RKO (cell line): ENCODE measurements around the gene BRAP.
"Not testable (repeated sequence)": the region's sequence is repeated elsewhere in the genome, so short reads cannot be mapped to it uniquely, and the experiment has no call there.

Experiments
- DNase-seq: peaks from one replicate; pipeline ENCODE4 v3.0.0-alpha.2; 2016; ENCODE audit warnings: low spot score

BRAP gene

GRCh38 chr12:111607239-111607638 lies 78.5 kb downstream of the BRAP start:
- no peak for DNase-seq

- no peak for DNase-seq
Measured at GRCh38 chr12:111606767-111607230, 79.0 kb downstream of the BRAP start.

- DNase-seq = no peak
Measured at GRCh38 chr12:111605911-111606766, 79.6 kb downstream of the BRAP start.

- DNase-seq = not testable (repeated sequence)
Measured at GRCh38 chr12:111602857-111603256, 82.9 kb downstream of the BRAP start.

- DNase-seq = no peak
Measured at GRCh38 chr12:111602348-111602747, 83.4 kb downstream of the BRAP start.

GRCh38 chr12:111600986-111601385 lies 84.8 kb downstream of the BRAP start:
- not testable (repeated sequence) for DNase-seq

GRCh38 chr12:111600205-111600642 lies 85.5 kb downstream of the BRAP start:
- DNase-seq = no peak

- peak; percentile 90 for DNase-seq
Measured at GRCh38 chr12:111599453-111600204, 86.1 kb downstream of the BRAP start.

- peak; percentile 69 for DNase-seq
Measured at GRCh38 chr12:111598637-111599452, 86.9 kb downstream of the BRAP start, which contains the start of gene ATXN2. ATXN2 (minus strand) TSS chr12:111599315; CDS start chr12:111599034, 281 bp downstream.

GRCh38 chr12:111597831-111598636 lies 87.7 kb downstream of the BRAP start:
- peak; percentile 43 for DNase-seq

- DNase-seq = peak; percentile 88
Measured at GRCh38 chr12:111596985-111597830, 88.5 kb downstream of the BRAP start.

GRCh38 chr12:111595341-111595835 lies 90.4 kb downstream of the BRAP start:
- DNase-seq = not testable (repeated sequence)
